ENCODE data around the gene RAD51B.

DNA sequence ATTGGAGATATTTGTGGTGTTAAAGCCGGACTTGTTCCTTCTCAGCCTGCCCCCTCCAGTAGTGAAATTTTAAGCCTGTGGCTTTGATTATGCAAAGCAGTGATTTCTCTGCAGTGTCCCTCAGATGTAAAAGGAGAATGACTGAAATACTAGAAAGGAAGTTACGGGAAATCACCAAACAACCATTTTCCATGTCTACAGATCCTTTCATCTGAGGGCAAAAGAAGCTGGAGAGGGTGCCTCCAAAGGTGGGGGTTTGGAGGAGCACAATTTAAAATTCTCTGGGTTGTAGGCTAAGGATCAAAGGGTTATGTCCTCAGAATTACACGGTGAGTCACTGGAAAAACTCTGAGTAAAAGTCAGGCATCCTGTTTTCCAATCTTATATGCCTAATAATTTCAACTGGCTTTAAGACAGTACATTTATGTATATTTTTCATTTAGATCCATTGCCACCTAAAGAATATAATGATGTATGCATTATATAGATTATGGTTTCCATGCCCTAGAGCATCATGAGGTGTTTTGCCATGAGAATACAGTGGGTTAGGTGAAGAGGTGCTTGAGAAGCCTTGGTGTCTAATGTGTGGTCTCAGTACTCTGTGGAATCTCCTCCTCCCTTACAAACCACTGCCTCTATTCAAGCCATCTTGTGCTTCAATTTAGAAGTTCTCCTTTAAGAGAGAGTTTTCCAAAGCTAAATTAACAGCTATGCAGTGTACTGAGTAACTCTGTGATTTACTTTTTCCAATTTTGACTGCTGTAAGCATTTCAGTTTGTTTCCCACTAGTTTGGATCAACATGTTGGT, 362.1 kb downstream of the RAD51B start:
- TF ChIP-seq, protein P1, sequence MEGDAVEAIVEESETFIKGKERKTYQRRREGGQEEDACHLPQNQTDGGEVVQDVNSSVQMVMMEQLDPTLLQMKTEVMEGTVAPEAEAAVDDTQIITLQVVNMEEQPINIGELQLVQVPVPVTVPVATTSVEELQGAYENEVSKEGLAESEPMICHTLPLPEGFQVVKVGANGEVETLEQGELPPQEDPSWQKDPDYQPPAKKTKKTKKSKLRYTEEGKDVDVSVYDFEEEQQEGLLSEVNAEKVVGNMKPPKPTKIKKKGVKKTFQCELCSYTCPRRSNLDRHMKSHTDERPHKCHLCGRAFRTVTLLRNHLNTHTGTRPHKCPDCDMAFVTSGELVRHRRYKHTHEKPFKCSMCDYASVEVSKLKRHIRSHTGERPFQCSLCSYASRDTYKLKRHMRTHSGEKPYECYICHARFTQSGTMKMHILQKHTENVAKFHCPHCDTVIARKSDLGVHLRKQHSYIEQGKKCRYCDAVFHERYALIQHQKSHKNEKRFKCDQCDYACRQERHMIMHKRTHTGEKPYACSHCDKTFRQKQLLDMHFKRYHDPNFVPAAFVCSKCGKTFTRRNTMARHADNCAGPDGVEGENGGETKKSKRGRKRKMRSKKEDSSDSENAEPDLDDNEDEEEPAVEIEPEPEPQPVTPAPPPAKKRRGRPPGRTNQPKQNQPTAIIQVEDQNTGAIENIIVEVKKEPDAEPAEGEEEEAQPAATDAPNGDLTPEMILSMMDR (optimal IDR thresholded peaks at IDR 0.05 in 1 of 3, IDR thresholded peaks at IDR 0.05 in 1 of 3, conservative IDR thresholded peaks at IDR 0.05 in 1 of 3; ENCODE audit: extremely low read depth in 1 of 3, insufficient read depth in 2 of 3, low read length in 3 of 3) = no peak
- TF ChIP-seq EZH2 (IDR thresholded peaks at IDR 0.05; ENCODE audit: low read length) = no peak

Measured in keratinocyte (primary cell).